HEK293T (cell line): ENCODE measurements around the gene ATP6V0E1.
"Not testable (repeated sequence)": the region's sequence is repeated elsewhere in the genome, so short reads cannot be mapped to it uniquely, and the experiment has no call there.

Experiments used
- CTCF ChIA-PET: fragments of 350-600 bp; formaldehyde crosslinking; extraction: SDS; loops from one replicate; lab custom pipeline; 2021; ENCODE audit warnings: antibody characterized with exemption, inconsistent platforms; lab: Yijun Ruan, JAX
- POLR2A ChIA-PET: fragments of 350-600 bp; formaldehyde crosslinking; extraction: SDS; loops from one replicate; lab custom pipeline; 2020; ENCODE audit warnings: antibody characterized with exemption, inconsistent platforms; lab: Yijun Ruan, JAX
- DNase-seq: peaks from one replicate; pipeline ENCODE4 v3.0.0; 2012; ENCODE audit warnings: mixed read lengths; ENCODE audit errors: extremely low spot score
- ARNT ChIP-seq: fragments of 450-650 bp; IDR thresholded peaks from 2 replicates; pipeline ENCODE4 v1.6.1; 2017; ENCODE audit warnings: mild to moderate bottlenecking
- BHLHE40 ChIP-seq: fragments of 450-650 bp; IDR thresholded peaks from 2 replicates; pipeline ENCODE4 v1.6.1; 2016; ENCODE audit warnings: mild to moderate bottlenecking, moderate library complexity, borderline replicate concordance
- CTBP1 ChIP-seq: fragments of 450-650 bp; IDR thresholded peaks from 2 replicates; pipeline ENCODE4 v1.6.1; 2016; ENCODE audit warnings: borderline replicate concordance
- ELF4 ChIP-seq: fragments of 450-650 bp; IDR thresholded peaks from 2 replicates; pipeline ENCODE4 v1.6.1; 2017; ENCODE audit warnings: antibody characterized with exemption
- FOXA1 ChIP-seq: fragments of 450-650 bp; IDR thresholded peaks from 2 replicates; pipeline ENCODE4 v1.6.1; 2016; ENCODE audit warnings: mild to moderate bottlenecking
- FOXK2 ChIP-seq: fragments of 450-650 bp; IDR thresholded peaks from 2 replicates; pipeline ENCODE4 v1.6.1; 2016; ENCODE audit warnings: mild to moderate bottlenecking
- FOXM1 ChIP-seq: fragments of 450-650 bp; IDR thresholded peaks from 2 replicates; pipeline ENCODE4 v1.6.1; 2017; ENCODE audit warnings: mild to moderate bottlenecking, borderline replicate concordance
- HDGF ChIP-seq: fragments of 450-650 bp; IDR thresholded peaks from 2 replicates; pipeline ENCODE4 v1.6.1; 2017; ENCODE audit warnings: antibody characterized with exemption, borderline replicate concordance
- L3MBTL2 ChIP-seq: fragments of 450-650 bp; conservative IDR thresholded peaks from 2 replicates; pipeline ENCODE4 v1.6.1; 2016; ENCODE audit warnings: mild to moderate bottlenecking
- LEF1 ChIP-seq: fragments of 450-650 bp; IDR thresholded peaks from 2 replicates; pipeline ENCODE4 v1.6.1; 2017; ENCODE audit warnings: mild to moderate bottlenecking, borderline replicate concordance
- NFRKB ChIP-seq: fragments of 450-650 bp; IDR thresholded peaks from 2 replicates; pipeline ENCODE4 v1.6.1; 2016; ENCODE audit warnings: mild to moderate bottlenecking, moderate library complexity
- PKNOX1 ChIP-seq: fragments of 450-650 bp; IDR thresholded peaks from 2 replicates; pipeline ENCODE4 v1.6.1; 2016
- SP1 ChIP-seq: fragments of 450-650 bp; IDR thresholded peaks from 2 replicates; pipeline ENCODE4 v1.6.1; 2017
- SUZ12 ChIP-seq: fragments of 450-650 bp; IDR thresholded peaks from 2 replicates; pipeline ENCODE4 v1.6.1; 2016; ENCODE audit warnings: mild to moderate bottlenecking
- TARDBP ChIP-seq: fragments of 450-650 bp; IDR thresholded peaks from 2 replicates; pipeline ENCODE4 v1.6.1; 2016
- ZNF384 ChIP-seq: fragments of 450-650 bp; IDR thresholded peaks from 2 replicates; pipeline ENCODE4 v1.6.1; 2016

The ATP6V0E1 gene

DNA sequence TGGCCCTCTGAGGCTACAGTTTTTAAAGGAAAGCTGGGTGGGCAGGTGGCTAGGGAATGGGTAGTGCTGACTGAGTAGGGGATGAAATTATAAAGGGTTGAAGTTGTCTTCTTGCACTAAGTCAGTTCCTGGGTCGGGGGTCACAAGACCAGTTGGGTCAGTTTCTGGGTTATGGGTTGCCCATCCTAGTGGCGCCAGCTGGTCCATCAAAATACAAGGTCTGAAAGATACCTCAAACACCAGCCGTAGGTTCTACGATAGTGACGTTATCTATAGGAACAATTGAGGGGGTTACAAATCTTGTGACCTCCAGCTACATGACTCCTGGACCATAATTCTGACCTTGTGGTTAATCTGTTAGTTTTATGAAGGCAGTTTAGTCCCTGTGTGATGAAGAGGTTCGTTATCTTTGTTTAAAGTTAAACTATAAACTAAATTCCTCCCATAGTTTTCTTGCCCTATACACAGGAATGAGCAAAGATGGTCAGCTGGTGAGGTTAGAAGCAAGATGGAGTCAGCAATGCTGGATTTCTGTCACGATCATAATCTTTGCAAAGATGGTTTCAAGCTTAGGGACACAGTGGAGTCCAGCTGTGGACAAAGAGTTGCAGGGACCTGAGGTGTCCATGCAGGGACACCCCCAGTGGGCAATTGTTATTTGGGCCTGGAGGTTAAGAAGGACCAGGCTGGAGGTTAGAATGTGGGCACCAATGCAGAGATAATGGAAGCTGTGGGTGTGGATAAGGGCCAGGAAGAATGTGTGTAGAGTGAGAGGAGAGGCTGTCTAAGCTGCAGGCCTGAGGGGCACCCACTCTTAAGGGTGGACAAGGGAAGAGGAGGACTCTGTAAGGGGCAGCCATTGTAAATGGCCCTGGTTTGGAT lies 58.6 kb downstream of the ATP6V0E1 start:
- TF ChIP-seq BHLHE40 (no peak), SP1 (no peak), NFRKB (no peak), ARNT (no peak), FOXA1 (no peak), ZNF384 (no peak), LEF1 (no peak), ELF4 (no peak), PKNOX1 (no peak), FOXM1 (no peak), FOXK2 (no peak), SUZ12 (no peak), TARDBP (no peak), HDGF (no peak), CTBP1 (no peak)
- no peak for DNase-seq
- CTCF ChIA-PET: no interaction called here
- POLR2A ChIA-PET: interaction anchor here (0.9 to 1.8 kb wide), 2 partner anchors 15 to 58 kb away, joined by 3 to 7 read pairs; partner anchors contain the start of gene ATP6V0E1

GRCh38 chr5:173042763-173043107 lies 59.2 kb downstream of the ATP6V0E1 start:
- no peak for TF ChIP-seq BHLHE40
- no peak for TF ChIP-seq LEF1
- no peak for TF ChIP-seq PKNOX1
- CTCF ChIA-PET: no interaction called here
- POLR2A ChIA-PET: interaction anchor here (0.9 to 1.8 kb wide), 2 partner anchors 15 to 59 kb away, joined by 3 to 7 read pairs; partner anchors contain the start of gene ATP6V0E1
- DNase-seq: no peak

GRCh38 chr5:173045474-173045873 lies 61.9 kb downstream of the ATP6V0E1 start:
- ChIA-PET POLR2A (interaction anchor here (0.6 to 1.3 kb wide), 2 partner anchors 62 to 276 kb away, joined by 3 read pairs; partner anchors contain the start of gene ATP6V0E1), CTCF (no interaction called here)
- DNase-seq: no peak
- TF ChIP-seq FOXK2 (no peak), LEF1 (no peak), L3MBTL2 (no peak), CTBP1 (no peak), HDGF (no peak), ARNT (no peak), NFRKB (no peak), FOXM1 (no peak), PKNOX1 (no peak), TARDBP (no peak)

- DNase-seq, POLR2A ChIA-PET, CTCF ChIA-PET: not testable (repeated sequence)
Observed at GRCh38 chr5:173047096-173047837, 63.7 kb downstream of the ATP6V0E1 start.

GRCh38 chr5:173047838-173048105 lies 64.2 kb downstream of the ATP6V0E1 start:
- no peak for DNase-seq
- TF ChIP-seq NFRKB: no peak
- no peak for TF ChIP-seq SUZ12
- TF ChIP-seq BHLHE40: no peak
- TF ChIP-seq SP1: no peak
- no peak for TF ChIP-seq ZNF384
- TF ChIP-seq TARDBP: no peak
- no peak for TF ChIP-seq FOXM1
- no peak for TF ChIP-seq L3MBTL2
- TF ChIP-seq LEF1: no peak
- TF ChIP-seq FOXA1: no peak
- TF ChIP-seq ARNT: no peak
- TF ChIP-seq HDGF: no peak
- ChIA-PET POLR2A (no interaction called here), CTCF (no interaction called here)

GRCh38 chr5:173050791-173051190 lies 67.2 kb downstream of the ATP6V0E1 start:
- TF ChIP-seq NFRKB (no peak), FOXK2 (no peak), CTBP1 (no peak), SP1 (no peak), LEF1 (no peak), SUZ12 (no peak), TARDBP (no peak), ZNF384 (no peak), L3MBTL2 (no peak), PKNOX1 (no peak), HDGF (no peak), FOXA1 (no peak), ELF4 (no peak), ARNT (no peak)
- POLR2A ChIA-PET: no interaction called here
- CTCF ChIA-PET: no interaction called here
- no peak for DNase-seq
